Measurements from ENCODE around the gene HELZ2.

HELZ2 gene

DNA sequence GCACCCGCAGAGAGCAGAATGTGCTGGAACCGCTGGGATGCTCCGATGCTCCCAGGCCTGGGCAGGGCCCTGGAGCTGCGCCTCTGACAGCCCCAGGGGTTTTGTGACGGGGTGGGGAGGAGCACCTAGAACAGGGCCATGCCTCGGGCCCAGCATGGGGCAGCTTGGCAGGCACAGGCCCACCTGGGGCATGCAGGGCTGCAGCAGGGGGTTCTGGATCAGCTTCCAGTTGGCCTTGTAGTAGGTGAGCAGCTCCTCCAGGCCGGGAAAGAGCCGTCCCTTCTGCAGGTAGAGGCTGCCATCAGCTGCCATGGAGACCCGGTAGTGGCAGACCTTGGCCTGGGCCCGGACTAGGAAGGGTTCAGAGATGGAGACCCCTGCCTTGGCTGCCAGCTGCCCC, 30.9 kb downstream of the HELZ2 start:
- Histone ChIP-seq H3K4me3 (ENCODE audit: low read depth, low read length) (no peak overlapping the region), H3K4me1 (ENCODE audit: control insufficient read depth, insufficient read depth, low read length) (no peaks in the 10 kb centered on the region), H3K27ac (ENCODE audit: extremely low read depth, low read depth, low read length) (no peak overlapping the region), H3K9me3 (ENCODE audit: control insufficient read depth, insufficient read depth, low read depth, low read length) (no peaks in the 10 kb centered on the region), H3K36me3 (ENCODE audit: control insufficient read depth in 2 of 2, insufficient read depth in 1 of 2, low read length in 2 of 2) (no peaks in the 10 kb centered on the region)
- ChIA-PET POLR2A (no interaction called here), CTCF (interaction anchor here (1.4 kb wide), 1 partner anchor 101 kb away, joined by 3 read pairs; no protein-coding TSS in a partner anchor)
- TF ChIP-seq ZIC2 (tag by site-specific recombination; IDR thresholded peaks at IDR 0.05) (peak; percentile 93), GLIS1 (tag by site-specific recombination; IDR thresholded peaks at IDR 0.05) (peak; percentile 59), ZNF423 (tag by site-specific recombination; IDR thresholded peaks at IDR 0.05) (no peak), ZBTB17 (tag by site-specific recombination; IDR thresholded peaks at IDR 0.05) (no peak)

DNA sequence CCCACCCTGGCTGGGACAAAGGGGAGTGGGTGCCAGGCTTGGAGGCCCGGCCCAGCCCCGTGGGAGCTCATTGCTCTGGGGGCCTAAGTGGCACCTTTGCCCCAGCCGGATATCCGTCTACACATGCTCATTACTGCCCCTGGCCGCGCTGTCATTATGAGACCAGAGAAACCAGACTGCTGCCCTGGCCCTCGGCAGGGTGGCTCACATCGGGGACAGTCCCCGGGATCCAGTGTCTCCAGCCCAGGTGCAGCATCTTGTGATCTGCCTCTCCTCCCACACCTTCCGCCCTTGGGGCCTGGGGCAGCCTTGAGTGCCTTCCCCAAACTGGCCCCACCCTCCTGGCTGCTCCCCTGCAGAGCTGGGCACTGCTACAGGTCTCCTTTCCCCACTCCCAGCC, 31.3 kb downstream of the HELZ2 start:
- ChIA-PET CTCF (interaction anchor here (1.4 kb wide), 1 partner anchor 101 kb away, joined by 3 read pairs; no protein-coding TSS in a partner anchor), POLR2A (no interaction called here)
- H3K36me3 ChIP-seq (ENCODE audit: control insufficient read depth in 2 of 2, insufficient read depth in 1 of 2, low read length in 2 of 2) = no peaks in the 10 kb centered on the region
- no peak overlapping the region for H3K27ac ChIP-seq (ENCODE audit: extremely low read depth, low read depth, low read length)
- no peaks in the 10 kb centered on the region for H3K9me3 ChIP-seq (ENCODE audit: control insufficient read depth, insufficient read depth, low read depth, low read length)
- no peaks in the 10 kb centered on the region for H3K4me1 ChIP-seq (ENCODE audit: control insufficient read depth, insufficient read depth, low read length)
- no peak overlapping the region for H3K4me3 ChIP-seq (ENCODE audit: low read depth, low read length)
- TF ChIP-seq PRDM1 (tag by site-specific recombination; IDR thresholded peaks at IDR 0.05) (no peak), GLI4 (tag by site-specific recombination; IDR thresholded peaks at IDR 0.05) (no peak), SCRT1 (tag by site-specific recombination; IDR thresholded peaks at IDR 0.05; ENCODE audit: borderline replicate concordance) (no peak), ZFP69B (tag by site-specific recombination; IDR thresholded peaks at IDR 0.05) (no peak), ZFHX2 (tag by site-specific recombination; conservative IDR thresholded peaks at IDR 0.05) (0 out of 2 replicates have a peak, but pooled peaks have one; percentile 16), MEIS1 (CRISPR knock-in tag; IDR thresholded peaks at IDR 0.05; ENCODE audit: borderline replicate concordance) (no peak), KLF7 (tag by site-specific recombination; IDR thresholded peaks at IDR 0.05; ENCODE audit: borderline replicate concordance) (no peak)
- TF ChIP-seq, protein P1, sequence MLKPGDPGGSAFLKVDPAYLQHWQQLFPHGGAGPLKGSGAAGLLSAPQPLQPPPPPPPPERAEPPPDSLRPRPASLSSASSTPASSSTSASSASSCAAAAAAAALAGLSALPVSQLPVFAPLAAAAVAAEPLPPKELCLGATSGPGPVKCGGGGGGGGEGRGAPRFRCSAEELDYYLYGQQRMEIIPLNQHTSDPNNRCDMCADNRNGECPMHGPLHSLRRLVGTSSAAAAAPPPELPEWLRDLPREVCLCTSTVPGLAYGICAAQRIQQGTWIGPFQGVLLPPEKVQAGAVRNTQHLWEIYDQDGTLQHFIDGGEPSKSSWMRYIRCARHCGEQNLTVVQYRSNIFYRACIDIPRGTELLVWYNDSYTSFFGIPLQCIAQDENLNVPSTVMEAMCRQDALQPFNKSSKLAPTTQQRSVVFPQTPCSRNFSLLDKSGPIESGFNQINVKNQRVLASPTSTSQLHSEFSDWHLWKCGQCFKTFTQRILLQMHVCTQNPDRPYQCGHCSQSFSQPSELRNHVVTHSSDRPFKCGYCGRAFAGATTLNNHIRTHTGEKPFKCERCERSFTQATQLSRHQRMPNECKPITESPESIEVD (tag by site-specific recombination; IDR thresholded peaks at IDR 0.05) = no peak

DNA sequence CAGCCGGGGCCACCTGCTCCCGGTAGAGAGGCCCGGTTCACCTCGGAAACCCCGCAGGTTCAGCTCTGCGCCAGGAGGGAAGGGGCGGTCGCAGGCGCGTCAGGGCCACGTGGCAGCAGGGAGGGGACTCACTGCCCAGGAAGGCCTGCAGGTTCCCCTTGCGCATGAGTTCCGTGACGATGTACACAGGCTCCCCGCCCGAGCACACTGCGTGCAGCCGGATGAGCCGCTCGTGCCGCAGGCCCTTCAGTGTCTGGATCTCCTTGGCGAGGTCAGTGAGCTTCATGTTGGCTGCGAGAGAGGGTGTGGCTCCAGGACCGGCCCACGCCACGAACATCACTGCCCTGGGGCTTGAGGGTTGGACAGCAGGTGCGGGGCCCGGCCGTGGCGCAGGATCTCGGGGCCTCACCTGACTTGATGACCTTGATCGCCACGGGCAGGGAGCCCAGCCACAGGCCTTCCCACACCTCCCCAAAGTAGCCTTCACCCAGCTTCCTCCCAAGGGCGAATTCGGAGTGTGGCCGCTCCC, 31.9 kb downstream of the HELZ2 start:
- Histone ChIP-seq H3K27ac (ENCODE audit: extremely low read depth, low read depth, low read length) (no peak overlapping the region), H3K4me3 (ENCODE audit: low read depth, low read length) (no peak overlapping the region), H3K36me3 (ENCODE audit: control insufficient read depth in 2 of 2, insufficient read depth in 1 of 2, low read length in 2 of 2) (no peaks in the 10 kb centered on the region), H3K4me1 (ENCODE audit: control insufficient read depth, insufficient read depth, low read length) (no peaks in the 10 kb centered on the region), H3K9me3 (ENCODE audit: control insufficient read depth, insufficient read depth, low read depth, low read length) (no peaks in the 10 kb centered on the region)
- no peak for TF ChIP-seq KLF7 (tag by site-specific recombination; IDR thresholded peaks at IDR 0.05; ENCODE audit: borderline replicate concordance)
- no peak for TF ChIP-seq WT1 (tag by site-specific recombination; IDR thresholded peaks at IDR 0.05)
- ChIA-PET POLR2A (no interaction called here), CTCF (interaction anchor here (0.5 kb wide), 1 partner anchor 101 kb away, joined by 3 read pairs; no protein-coding TSS in a partner anchor)

DNA sequence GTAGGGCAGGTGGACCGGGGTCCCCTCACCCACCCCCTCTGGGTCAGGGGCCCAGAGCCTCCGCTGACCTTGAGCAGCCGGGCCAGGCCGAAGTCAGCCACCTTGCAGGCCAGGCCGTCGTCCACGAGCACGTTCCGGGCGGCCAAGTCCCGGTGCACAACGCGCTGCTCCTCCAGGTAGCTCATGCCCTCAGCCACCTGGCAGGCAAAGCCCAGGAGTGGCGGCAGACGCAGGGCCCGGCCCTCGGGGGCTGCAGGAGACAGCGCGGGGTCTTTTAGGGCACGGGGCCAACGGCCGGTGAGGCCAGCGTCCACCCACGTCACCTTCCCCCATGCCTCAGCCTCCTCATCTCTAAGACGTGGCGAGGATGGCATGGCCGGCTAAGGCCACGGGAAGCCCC, 32.7 kb downstream of the HELZ2 start:
- CTCF ChIA-PET = no interaction called here
- Histone ChIP-seq H3K4me3 (ENCODE audit: low read depth, low read length) (no peak overlapping the region), H3K36me3 (ENCODE audit: control insufficient read depth in 2 of 2, insufficient read depth in 1 of 2, low read length in 2 of 2) (no peaks in the 10 kb centered on the region), H3K27ac (ENCODE audit: extremely low read depth, low read depth, low read length) (no peak overlapping the region), H3K9me3 (ENCODE audit: control insufficient read depth, insufficient read depth, low read depth, low read length) (no peaks in the 10 kb centered on the region), H3K4me1 (ENCODE audit: control insufficient read depth, insufficient read depth, low read length) (no peaks in the 10 kb centered on the region)
- POLR2A ChIA-PET = no interaction called here
- TF ChIP-seq, protein P2, sequence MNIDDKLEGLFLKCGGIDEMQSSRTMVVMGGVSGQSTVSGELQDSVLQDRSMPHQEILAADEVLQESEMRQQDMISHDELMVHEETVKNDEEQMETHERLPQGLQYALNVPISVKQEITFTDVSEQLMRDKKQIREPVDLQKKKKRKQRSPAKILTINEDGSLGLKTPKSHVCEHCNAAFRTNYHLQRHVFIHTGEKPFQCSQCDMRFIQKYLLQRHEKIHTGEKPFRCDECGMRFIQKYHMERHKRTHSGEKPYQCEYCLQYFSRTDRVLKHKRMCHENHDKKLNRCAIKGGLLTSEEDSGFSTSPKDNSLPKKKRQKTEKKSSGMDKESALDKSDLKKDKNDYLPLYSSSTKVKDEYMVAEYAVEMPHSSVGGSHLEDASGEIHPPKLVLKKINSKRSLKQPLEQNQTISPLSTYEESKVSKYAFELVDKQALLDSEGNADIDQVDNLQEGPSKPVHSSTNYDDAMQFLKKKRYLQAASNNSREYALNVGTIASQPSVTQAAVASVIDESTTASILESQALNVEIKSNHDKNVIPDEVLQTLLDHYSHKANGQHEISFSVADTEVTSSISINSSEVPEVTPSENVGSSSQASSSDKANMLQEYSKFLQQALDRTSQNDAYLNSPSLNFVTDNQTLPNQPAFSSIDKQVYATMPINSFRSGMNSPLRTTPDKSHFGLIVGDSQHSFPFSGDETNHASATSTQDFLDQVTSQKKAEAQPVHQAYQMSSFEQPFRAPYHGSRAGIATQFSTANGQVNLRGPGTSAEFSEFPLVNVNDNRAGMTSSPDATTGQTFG (tag by site-specific recombination; IDR thresholded peaks at IDR 0.05; ENCODE audit: borderline replicate concordance) = no peak
- TF ChIP-seq, protein P3, sequence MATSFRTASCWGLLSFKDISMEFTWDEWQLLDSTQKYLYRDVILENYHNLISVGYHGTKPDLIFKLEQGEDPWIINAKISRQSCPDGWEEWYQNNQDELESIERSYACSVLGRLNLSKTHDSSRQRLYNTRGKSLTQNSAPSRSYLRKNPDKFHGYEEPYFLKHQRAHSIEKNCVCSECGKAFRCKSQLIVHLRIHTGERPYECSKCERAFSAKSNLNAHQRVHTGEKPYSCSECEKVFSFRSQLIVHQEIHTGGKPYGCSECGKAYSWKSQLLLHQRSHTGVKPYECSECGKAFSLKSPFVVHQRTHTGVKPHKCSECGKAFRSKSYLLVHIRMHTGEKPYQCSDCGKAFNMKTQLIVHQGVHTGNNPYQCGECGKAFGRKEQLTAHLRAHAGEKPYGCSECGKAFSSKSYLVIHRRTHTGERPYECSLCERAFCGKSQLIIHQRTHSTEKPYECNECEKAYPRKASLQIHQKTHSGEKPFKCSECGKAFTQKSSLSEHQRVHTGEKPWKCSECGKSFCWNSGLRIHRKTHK (tag by site-specific recombination; IDR thresholded peaks at IDR 0.05) = no peak
- no peak for TF ChIP-seq ZNF2 (tag by site-specific recombination; IDR thresholded peaks at IDR 0.05)
- TF ChIP-seq, protein P4, sequence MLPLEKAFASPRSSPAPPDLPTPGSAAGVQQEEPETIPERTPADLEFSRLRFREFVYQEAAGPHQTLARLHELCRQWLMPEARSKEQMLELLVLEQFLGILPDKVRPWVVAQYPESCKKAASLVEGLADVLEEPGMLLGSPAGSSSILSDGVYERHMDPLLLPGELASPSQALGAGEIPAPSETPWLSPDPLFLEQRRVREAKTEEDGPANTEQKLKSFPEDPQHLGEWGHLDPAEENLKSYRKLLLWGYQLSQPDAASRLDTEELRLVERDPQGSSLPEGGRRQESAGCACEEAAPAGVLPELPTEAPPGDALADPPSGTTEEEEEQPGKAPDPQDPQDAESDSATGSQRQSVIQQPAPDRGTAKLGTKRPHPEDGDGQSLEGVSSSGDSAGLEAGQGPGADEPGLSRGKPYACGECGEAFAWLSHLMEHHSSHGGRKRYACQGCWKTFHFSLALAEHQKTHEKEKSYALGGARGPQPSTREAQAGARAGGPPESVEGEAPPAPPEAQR (tag by site-specific recombination; IDR thresholded peaks at IDR 0.05) = no peak
- TF ChIP-seq KLF16 (tag by site-specific recombination; IDR thresholded peaks at IDR 0.05) = no peak
- no peak for TF ChIP-seq GLIS2 (tag by site-specific recombination; IDR thresholded peaks at IDR 0.05)
- no peak for TF ChIP-seq ZFP41 (tag by site-specific recombination; IDR thresholded peaks at IDR 0.05; ENCODE audit: borderline replicate concordance)
- TF ChIP-seq ZNF223 (tag by site-specific recombination; IDR thresholded peaks at IDR 0.05) = no peak

All from HEK293 (cell line).